Measurements from ENCODE around the gene NUAK1. TPM values are rescaled to one million over a fixed set of nuclear protein-coding genes. Genes with fewer than 3 reads are reported as not detected.
A peak's percentile ranks its signal among the peaks of the same experiment; 100 is the strongest.
"Not testable (repeated sequence)": the region's sequence is repeated elsewhere in the genome, so short reads cannot be mapped to it uniquely, and the experiment has no call there.

The NUAK1 gene
- total RNA-seq, 1 experiment from 2014 or later, result 1.3 TPM

DNA sequence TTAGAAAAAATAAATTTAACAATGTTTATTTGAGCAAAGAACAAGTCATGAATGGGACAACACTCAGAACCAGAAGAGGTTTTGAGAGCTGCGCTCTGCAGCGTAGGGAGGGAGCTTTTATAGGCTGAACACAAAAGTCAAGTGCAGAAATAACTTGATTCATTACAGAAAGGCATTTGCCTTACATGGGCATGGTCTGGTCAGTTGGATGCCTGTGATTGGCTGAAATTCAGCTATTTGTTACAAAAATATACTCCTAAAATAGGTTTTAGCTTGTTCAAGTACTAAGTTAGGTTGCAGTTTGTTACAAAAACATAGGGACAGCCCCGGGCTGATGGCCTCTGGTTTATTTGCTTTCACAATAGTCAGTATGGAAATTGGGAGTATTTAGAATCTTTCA is 118.0 kb downstream of the NUAK1 start:
- peaks cover 6% of the 10 kb centered on the region for H3K9me3 ChIP-seq (ENCODE audit: low read depth, low read length, poor library complexity, severe bottlenecking)
- H3K4me3 ChIP-seq (ENCODE audit: low read depth, low read length, poor library complexity, severe bottlenecking), result no peak overlapping the region
- no peaks in the 10 kb centered on the region for H3K27me3 ChIP-seq (replicated peaks; ENCODE audit: insufficient read depth, low read depth, low read length, poor library complexity)
- POLR2A ChIA-PET (ENCODE audit: low non-redundant PET), result no interaction called here
- CTCF ChIA-PET, result no interaction called here
- no peaks in the 10 kb centered on the region for H3K36me3 ChIP-seq (ENCODE audit: insufficient read depth, low read length, poor library complexity, severe bottlenecking)
- TF ChIP-seq, protein P1, sequence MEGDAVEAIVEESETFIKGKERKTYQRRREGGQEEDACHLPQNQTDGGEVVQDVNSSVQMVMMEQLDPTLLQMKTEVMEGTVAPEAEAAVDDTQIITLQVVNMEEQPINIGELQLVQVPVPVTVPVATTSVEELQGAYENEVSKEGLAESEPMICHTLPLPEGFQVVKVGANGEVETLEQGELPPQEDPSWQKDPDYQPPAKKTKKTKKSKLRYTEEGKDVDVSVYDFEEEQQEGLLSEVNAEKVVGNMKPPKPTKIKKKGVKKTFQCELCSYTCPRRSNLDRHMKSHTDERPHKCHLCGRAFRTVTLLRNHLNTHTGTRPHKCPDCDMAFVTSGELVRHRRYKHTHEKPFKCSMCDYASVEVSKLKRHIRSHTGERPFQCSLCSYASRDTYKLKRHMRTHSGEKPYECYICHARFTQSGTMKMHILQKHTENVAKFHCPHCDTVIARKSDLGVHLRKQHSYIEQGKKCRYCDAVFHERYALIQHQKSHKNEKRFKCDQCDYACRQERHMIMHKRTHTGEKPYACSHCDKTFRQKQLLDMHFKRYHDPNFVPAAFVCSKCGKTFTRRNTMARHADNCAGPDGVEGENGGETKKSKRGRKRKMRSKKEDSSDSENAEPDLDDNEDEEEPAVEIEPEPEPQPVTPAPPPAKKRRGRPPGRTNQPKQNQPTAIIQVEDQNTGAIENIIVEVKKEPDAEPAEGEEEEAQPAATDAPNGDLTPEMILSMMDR (conservative IDR thresholded peaks at IDR 0.05; ENCODE audit: low read depth, low read length), result no peak
- no peak for TF ChIP-seq EZH2 (IDR thresholded peaks at IDR 0.05; ENCODE audit: borderline replicate concordance, low read depth, low read length, poor library complexity, severe bottlenecking)
- intact Hi-C loops (cut with micrococcal nuclease; ENCODE audit: unreplicated experiment), result no loop called here
- BruUV-seq (replicated peaks), result no TSS peak
- H3K4me1 ChIP-seq (ENCODE audit: insufficient read depth, low read length, poor library complexity, severe bottlenecking), result no peaks in the 10 kb centered on the region
- H3K27ac ChIP-seq (ENCODE audit: low read depth, low read length, poor library complexity, severe bottlenecking), result no peak overlapping the region
- DNase-seq (ENCODE audit: low spot score), result no peak

DNA sequence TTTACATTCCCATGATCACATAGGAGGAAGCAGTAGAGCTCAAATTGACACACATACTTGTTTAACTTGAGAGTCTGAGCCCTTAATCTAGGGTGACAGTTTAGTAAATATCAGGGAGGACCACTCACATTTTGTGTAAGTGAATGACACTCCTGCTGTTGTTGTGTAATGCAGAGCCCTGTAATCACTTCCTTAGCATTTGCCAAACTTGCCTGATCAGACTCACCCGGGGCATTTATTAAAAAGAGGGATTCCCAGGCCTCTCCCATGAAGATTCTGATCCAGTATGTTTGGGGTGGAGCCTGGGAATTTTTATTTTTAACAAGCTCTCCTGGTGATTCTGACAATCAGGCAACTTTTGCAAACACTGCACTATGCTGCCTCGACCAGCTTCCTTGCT is 119.6 kb downstream of the NUAK1 start:
- TF ChIP-seq, protein P1 (conservative IDR thresholded peaks at IDR 0.05; ENCODE audit: low read depth, low read length), result no peak
- no peak for TF ChIP-seq EZH2 (IDR thresholded peaks at IDR 0.05; ENCODE audit: borderline replicate concordance, low read depth, low read length, poor library complexity, severe bottlenecking)
- Histone ChIP-seq H3K4me3 (ENCODE audit: low read depth, low read length, poor library complexity, severe bottlenecking) (no peak overlapping the region), H3K27ac (ENCODE audit: low read depth, low read length, poor library complexity, severe bottlenecking) (no peak overlapping the region), H3K9me3 (ENCODE audit: low read depth, low read length, poor library complexity, severe bottlenecking) (peaks cover 6% of the 10 kb centered on the region), H3K27me3 (replicated peaks; ENCODE audit: insufficient read depth, low read depth, low read length, poor library complexity) (no peaks in the 10 kb centered on the region), H3K36me3 (ENCODE audit: insufficient read depth, low read length, poor library complexity, severe bottlenecking) (no peaks in the 10 kb centered on the region), H3K4me1 (ENCODE audit: insufficient read depth, low read length, poor library complexity, severe bottlenecking) (no peaks in the 10 kb centered on the region)
- DNase-seq (ENCODE audit: low spot score), result no peak
- POLR2A ChIA-PET (ENCODE audit: low non-redundant PET), result interaction anchor here (0.6 kb wide), 1 partner anchor 135 kb away, joined by 4 read pairs; no protein-coding TSS in a partner anchor
- intact Hi-C loops (cut with micrococcal nuclease; ENCODE audit: unreplicated experiment), result no loop called here
- CTCF ChIA-PET, result no interaction called here
- no TSS peak for BruUV-seq (replicated peaks)

DNA sequence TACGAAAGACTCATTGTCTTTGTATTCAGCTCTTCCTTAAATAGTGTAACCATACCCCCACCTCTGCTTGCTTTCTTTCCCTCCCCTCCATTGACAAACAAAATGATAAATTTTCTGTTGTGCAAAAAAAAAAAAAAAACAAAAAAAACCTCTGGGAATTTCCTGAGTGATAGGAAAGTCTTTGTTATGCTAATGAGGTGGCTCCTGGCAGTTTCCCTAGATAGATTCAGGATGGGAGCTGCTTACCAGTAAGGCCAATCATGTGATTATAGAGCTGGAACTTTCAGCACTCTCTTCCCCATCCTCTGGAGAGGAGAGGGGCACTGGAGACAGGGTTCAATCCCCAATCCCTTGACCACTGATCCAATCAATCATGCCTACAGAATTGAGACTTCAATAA is 120.5 kb downstream of the NUAK1 start:
- CTCF ChIA-PET, result interaction anchor here (0.7 kb wide), 1 partner anchor 81 kb away, joined by 9 read pairs; no protein-coding TSS in a partner anchor
- POLR2A ChIA-PET (ENCODE audit: low non-redundant PET), result no interaction called here
- BruUV-seq (replicated peaks), result no TSS peak
- peak; percentile 8 for DNase-seq (ENCODE audit: low spot score)
- Histone ChIP-seq H3K27ac (ENCODE audit: low read depth, low read length, poor library complexity, severe bottlenecking) (no peak overlapping the region), H3K4me1 (ENCODE audit: insufficient read depth, low read length, poor library complexity, severe bottlenecking) (no peaks in the 10 kb centered on the region), H3K27me3 (replicated peaks; ENCODE audit: insufficient read depth, low read depth, low read length, poor library complexity) (no peaks in the 10 kb centered on the region), H3K36me3 (ENCODE audit: insufficient read depth, low read length, poor library complexity, severe bottlenecking) (no peaks in the 10 kb centered on the region), H3K4me3 (ENCODE audit: low read depth, low read length, poor library complexity, severe bottlenecking) (no peak overlapping the region), H3K9me3 (ENCODE audit: low read depth, low read length, poor library complexity, severe bottlenecking) (peaks cover 6% of the 10 kb centered on the region)
- no peak for TF ChIP-seq EZH2 (IDR thresholded peaks at IDR 0.05; ENCODE audit: borderline replicate concordance, low read depth, low read length, poor library complexity, severe bottlenecking)
- TF ChIP-seq, protein P1 (conservative IDR thresholded peaks at IDR 0.05; ENCODE audit: low read depth, low read length), result no peak
- intact Hi-C loops (cut with micrococcal nuclease; ENCODE audit: unreplicated experiment), result no loop called here

DNA sequence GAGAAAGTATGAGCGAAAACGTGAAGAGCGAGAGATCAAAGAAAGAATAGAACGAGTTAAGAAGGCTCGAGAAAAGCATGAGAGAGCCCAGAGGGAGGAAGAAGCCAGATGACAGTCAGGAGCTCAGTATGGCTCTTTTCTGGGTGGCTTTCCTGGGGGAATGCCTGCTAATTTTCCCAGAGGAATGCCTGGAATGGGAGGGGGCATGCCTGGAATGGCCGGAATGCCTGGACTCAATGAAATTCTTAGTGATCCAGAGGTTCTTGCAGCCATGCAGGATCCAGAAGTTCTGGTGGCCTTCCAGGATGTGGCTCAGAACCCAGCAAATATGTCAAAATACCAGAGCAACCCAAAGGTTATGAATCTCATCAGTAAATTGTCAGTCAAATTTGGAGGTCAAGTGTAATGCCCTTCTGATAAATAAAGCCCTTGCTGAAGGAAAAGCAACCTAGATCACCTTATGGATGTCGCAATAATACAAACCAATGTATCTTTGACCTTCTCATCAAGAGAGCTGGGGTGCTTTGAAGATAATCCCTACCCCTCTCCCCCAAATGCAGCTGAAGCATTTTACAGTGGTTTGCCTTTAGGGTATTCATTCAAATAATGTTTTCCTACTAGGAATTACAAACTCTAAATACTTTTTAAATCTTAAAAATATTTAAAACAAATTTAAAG is 122.0 kb downstream of the NUAK1 start:
- H3K36me3 ChIP-seq (ENCODE audit: insufficient read depth, low read length, poor library complexity, severe bottlenecking); H3K4me3 ChIP-seq (ENCODE audit: low read depth, low read length, poor library complexity, severe bottlenecking); H3K27ac ChIP-seq (ENCODE audit: low read depth, low read length, poor library complexity, severe bottlenecking); intact Hi-C loops (cut with micrococcal nuclease; ENCODE audit: unreplicated experiment); H3K9me3 ChIP-seq (ENCODE audit: low read depth, low read length, poor library complexity, severe bottlenecking); DNase-seq (ENCODE audit: low spot score); H3K27me3 ChIP-seq (replicated peaks; ENCODE audit: insufficient read depth, low read depth, low read length, poor library complexity); BruUV-seq (replicated peaks); H3K4me1 ChIP-seq (ENCODE audit: insufficient read depth, low read length, poor library complexity, severe bottlenecking); POLR2A ChIA-PET (ENCODE audit: low non-redundant PET); CTCF ChIA-PET: not testable (repeated sequence)
